Measurements from ENCODE around the gene TRPV4. TPM values are rescaled to one million over a fixed set of nuclear protein-coding genes. Genes with fewer than 3 reads are reported as not detected.

The TRPV4 gene
- total RNA-seq, 1 experiment from 2014 or later = 0.16 TPM

DNA sequence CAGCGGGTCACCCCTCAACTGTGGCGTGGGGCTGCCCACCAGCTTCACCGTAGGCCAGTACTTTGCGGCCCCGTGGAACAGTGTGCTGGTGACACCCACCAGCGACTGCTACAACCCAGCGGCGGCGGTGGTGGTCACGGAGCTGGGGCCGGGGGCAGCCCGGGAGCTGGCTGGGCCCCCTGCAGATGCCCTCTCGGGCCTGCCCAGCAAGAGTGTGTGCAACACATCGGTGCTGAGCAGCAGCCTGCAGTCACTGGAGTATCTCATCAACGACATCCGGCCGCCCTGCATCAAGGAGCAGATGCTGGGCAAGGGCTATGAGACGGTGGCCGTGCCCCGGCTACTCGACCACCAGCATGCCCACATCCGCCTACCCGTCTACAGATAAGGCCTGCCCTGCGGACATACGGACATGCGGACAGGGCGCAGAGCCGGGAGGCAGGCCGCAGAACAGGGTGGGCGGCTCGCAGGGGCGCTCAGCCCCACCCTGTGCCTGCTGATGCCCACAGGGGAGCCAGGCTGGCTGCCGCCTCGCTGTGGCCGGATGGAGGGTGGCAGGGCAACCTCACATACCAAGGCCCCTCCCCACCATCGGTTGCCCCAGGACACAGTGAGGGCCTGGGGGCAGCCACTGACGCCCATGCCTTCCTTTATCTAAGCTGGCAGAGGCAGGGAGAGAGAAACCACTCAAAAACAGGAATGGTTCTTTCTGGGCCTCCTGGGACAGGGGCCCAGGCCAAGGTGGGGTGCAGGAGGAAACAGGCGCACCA lies 64.1 kb downstream of the TRPV4 start:
- no peak overlapping the region for H3K4me3 ChIP-seq
- peak in 1 of 2 experiments; percentile 37 for DNase-seq (ENCODE audit: low read depth in 1 of 2, low spot score in 2 of 2)
- H3K36me3 ChIP-seq = no peaks in the 10 kb centered on the region
- H3K27ac ChIP-seq = no peak overlapping the region
- H3K9me3 ChIP-seq (replicated peaks) = no peaks in the 10 kb centered on the region
- no peaks in the 10 kb centered on the region for H3K27me3 ChIP-seq (replicated peaks)
- H3K4me1 ChIP-seq (replicated peaks) = no peaks in the 10 kb centered on the region

DNA sequence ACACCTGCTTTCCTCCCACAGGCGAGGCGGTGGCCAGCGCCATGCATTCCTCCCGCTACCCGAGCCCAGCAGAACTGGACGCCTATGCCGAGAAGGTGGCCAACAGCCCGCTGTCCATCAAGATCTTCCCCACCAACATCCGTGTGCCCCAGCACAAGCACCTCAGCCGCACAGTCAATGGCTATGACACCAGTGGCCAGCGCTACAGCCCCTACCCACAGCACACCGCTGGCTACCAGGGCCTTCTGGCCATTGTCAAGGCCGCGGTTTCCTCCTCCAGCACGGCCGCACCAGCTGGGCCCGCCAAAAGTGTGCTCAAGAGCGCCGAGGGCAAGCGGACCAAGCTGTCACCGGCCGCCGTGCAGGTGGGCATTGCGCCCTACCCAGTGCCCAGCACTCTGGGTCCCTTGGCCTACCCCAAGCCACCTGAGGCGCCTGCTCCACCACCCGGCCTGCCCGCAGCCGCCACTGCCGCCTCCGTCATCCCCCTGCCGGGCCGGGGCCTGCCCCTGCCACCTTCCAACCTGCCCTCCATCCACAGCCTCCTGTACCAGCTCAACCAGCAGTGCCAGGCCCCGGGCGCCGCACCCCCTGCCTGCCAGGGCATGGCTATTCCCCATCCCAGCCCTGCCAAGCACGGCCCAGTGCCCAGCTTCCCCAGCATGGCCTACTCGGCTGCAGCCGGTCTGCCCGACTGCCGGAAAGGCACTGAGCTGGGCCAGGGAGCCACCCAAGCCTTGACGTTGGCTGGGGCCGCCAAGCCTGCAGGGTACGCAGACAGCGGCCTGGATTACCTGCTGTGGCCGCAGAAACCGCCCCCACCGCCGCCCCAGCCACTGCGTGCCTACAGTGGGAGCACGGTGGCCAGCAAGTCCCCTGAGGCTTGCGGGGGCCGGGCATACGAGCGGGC lies 65.0 kb downstream of the TRPV4 start:
- H3K27ac ChIP-seq = no peak overlapping the region
- no peak overlapping the region for H3K4me3 ChIP-seq
- H3K4me1 ChIP-seq (replicated peaks) = peaks cover 1% of the 10 kb centered on the region; the same call in 1 of the 2 replicates
- H3K36me3 ChIP-seq = no peaks in the 10 kb centered on the region
- H3K9me3 ChIP-seq (replicated peaks) = peaks cover 4% of the 10 kb centered on the region
- H3K27me3 ChIP-seq (replicated peaks) = no peaks in the 10 kb centered on the region
- DNase-seq (ENCODE audit: low read depth in 1 of 2, low spot score in 2 of 2) = peak in 1 of 2 experiments; percentile 34

DNA sequence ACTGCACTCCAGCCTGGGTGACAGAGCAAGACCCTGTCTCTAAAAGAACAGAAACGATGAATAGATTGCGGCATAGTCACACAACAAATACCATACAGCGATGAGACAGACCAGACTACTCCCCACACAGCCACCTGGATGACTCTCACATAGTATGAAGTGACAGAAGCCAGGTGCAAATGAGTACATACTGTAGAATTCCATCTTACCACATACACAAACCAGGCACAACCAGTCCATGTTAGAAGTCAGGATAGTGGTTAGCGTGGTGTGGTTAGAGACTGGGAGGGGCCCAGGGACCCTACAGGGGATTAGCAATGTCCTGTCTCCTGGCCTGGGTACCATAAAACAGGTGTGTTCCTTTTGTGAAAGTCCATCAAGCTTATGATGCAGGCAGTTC lies 65.7 kb downstream of the TRPV4 start:
- no peaks in the 10 kb centered on the region for H3K27me3 ChIP-seq (replicated peaks)
- H3K4me3 ChIP-seq = no peak overlapping the region

DNA sequence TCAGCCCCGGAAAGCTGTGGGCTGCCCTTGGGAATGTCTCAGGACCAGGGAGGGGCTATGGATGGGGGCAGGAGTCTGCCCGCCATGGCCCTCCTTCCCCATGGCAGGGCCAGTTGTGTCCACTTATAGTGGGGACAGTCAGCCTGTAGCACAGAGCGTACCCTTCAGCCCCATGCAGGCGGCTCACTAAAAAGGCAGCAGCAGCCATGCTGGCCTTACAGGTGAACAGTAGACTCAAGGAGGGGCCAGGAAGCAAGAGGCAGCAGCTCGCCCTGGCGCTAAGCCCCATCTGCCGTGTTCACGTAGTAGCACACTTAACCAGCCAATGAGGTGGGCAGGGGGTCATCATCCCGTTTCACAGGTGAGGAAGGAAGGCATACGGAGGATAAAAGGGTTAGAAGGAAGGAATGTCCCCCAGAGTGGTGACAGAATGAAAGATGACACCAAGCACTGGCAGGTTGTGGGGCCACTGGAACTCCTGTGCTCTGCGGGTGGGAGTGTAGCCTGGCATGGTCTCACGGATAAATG lies 66.9 kb downstream of the TRPV4 start:
- Histone ChIP-seq H3K9me3 (replicated peaks) (peaks cover 7% of the 10 kb centered on the region), H3K27me3 (replicated peaks) (no peaks in the 10 kb centered on the region), H3K4me1 (replicated peaks) (peaks cover 20% of the 10 kb centered on the region), H3K27ac (no peak overlapping the region), H3K4me3 (no peak overlapping the region), H3K36me3 (0 out of 2 replicates have a peak, but pooled peaks cover 3% of the 10 kb centered on the region)
- DNase-seq (ENCODE audit: low read depth in 1 of 2, low spot score in 2 of 2) = peak in 1 of 2 experiments; percentile 35

More for the DNA sequence above, 65.7 kb downstream of the TRPV4 start:
- 0 out of 2 replicates have a peak, but pooled peaks cover 3% of the 10 kb centered on the region for H3K36me3 ChIP-seq
- H3K9me3 ChIP-seq (replicated peaks) = peaks cover 7% of the 10 kb centered on the region
- DNase-seq (ENCODE audit: low read depth in 1 of 2, low spot score in 2 of 2) = no peak
- H3K27ac ChIP-seq = no peak overlapping the region
- peaks cover 9% of the 10 kb centered on the region for H3K4me1 ChIP-seq (replicated peaks)

DNA sequence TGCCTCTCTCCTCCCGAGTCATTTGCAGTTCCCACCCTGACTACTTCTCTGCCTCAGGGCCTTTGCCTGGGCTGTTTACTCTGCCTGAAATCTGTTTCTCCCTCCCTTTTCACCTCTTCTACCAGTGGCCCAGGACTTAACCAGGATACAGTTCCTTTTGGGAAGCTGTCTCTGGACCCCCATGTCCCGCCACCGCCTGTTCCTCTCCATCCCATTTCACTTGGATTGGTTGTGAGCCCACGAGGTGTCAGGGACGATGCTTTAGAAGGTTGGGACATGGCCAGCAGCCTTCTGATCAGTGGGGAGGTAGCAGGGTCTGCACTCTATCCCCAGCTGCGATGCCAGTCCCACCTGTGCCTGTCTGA lies 67.8 kb downstream of the TRPV4 start:
- H3K4me1 ChIP-seq (replicated peaks) = peaks cover 29% of the 10 kb centered on the region

DNA sequence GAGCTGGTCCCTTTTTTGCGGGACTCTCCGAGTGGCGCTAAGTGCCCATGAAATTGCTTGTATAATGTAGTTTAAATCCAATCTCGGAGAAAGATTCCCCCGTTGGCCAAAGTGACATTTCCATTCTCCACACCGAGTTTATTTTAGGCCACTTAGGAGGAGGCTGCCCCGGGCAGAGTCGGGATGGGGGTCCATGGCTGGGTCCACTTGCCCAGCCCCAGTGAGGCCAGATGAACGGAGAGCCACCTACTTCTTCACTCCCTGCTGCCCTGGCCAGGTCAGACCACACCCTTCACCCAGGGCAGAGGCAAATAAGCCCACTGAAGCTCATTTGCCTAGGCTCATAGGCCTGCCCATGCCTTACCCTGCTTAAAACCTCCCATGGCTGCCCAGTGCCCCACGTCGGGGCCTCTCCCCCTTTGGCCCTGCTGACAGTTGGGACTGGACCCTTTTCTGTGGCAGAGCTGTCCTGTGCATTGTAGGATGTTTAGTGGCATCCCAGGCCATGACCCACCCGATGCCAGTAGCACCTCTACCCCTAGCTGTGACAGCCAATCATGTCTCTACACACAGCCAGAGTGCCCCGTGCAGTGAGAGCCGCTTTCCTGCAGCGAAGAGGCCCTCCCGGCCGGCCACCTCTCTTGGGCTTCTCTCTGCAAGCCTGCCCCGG lies 68.3 kb downstream of the TRPV4 start:
- Histone ChIP-seq H3K27me3 (replicated peaks) (no peaks in the 10 kb centered on the region), H3K4me1 (replicated peaks) (peaks cover 33% of the 10 kb centered on the region), H3K27ac (no peak overlapping the region), H3K36me3 (0 out of 2 replicates have a peak, but pooled peaks cover 3% of the 10 kb centered on the region), H3K9me3 (replicated peaks) (peaks cover 7% of the 10 kb centered on the region), H3K4me3 (no peak overlapping the region)
- peak in 1 of 2 experiments; percentile 22 for DNase-seq (ENCODE audit: low read depth in 1 of 2, low spot score in 2 of 2)

More for the DNA sequence above, 67.8 kb downstream of the TRPV4 start:
- Histone ChIP-seq H3K9me3 (replicated peaks) (peaks cover 7% of the 10 kb centered on the region), H3K4me3 (no peak overlapping the region), H3K27ac (no peak overlapping the region), H3K36me3 (0 out of 2 replicates have a peak, but pooled peaks cover 3% of the 10 kb centered on the region), H3K27me3 (replicated peaks) (no peaks in the 10 kb centered on the region)
- DNase-seq (ENCODE audit: low read depth in 1 of 2, low spot score in 2 of 2) = peak in 1 of 2 experiments; percentile 16

DNA sequence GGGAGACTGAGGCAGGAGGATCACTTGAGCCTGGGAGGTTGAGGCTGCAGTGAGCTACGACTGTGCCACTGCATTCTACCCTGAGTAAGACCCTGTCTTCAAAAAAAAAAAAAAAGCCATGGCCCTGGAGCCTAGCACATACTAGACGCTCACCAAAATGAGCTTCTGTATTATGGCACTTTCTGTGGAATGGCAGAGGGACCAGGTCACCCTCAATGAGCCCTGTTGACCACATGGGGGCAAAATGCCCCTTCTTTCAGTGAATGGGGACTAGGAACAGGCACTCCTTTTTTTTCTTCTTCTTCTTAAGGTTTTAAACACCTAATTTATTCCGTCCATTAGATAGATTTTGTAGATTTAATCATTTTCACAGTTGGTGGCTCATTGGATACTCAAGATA lies 69.1 kb downstream of the TRPV4 start:
- no peak overlapping the region for H3K4me3 ChIP-seq
- H3K36me3 ChIP-seq = 0 out of 2 replicates have a peak, but pooled peaks cover 3% of the 10 kb centered on the region
- no peak for DNase-seq (ENCODE audit: low read depth in 1 of 2, low spot score in 2 of 2)
- peaks cover 33% of the 10 kb centered on the region for H3K4me1 ChIP-seq (replicated peaks)
- peaks cover 7% of the 10 kb centered on the region for H3K9me3 ChIP-seq (replicated peaks)
- H3K27me3 ChIP-seq (replicated peaks) = no peaks in the 10 kb centered on the region
- H3K27ac ChIP-seq = no peak overlapping the region

DNA sequence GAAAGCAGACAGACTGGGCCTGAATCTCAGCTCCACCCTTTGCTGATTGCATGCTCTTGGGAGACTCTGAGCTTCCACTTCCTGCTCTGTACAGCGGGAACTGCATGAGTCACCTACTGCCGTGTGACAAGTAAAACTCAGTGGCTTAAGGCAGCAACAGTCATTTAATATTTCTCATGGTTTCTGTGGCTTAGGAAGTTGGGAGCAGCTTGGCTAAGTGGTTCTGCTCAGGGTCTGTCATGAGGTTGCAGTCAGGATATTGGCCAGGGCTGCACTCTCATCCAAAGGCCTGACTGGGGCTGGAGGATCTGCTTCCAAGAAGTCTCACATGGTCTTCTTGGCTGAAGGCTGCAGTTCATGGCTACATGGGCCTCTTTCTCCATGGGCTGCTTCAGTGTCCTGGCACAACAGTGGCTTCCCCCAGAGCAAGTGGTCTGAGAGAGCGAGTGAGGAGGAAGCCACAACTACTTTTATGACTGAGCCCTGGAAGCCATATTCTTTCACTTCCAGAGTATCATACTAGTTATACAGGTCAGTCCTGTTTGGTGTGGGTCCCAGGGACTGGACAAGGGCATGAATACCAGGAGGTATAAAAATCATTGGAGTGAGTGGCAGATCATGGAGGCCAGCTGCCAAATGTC lies 69.9 kb downstream of the TRPV4 start:
- peaks cover 7% of the 10 kb centered on the region for H3K9me3 ChIP-seq (replicated peaks)
- H3K4me3 ChIP-seq = no peak overlapping the region
- peak; percentile 26 to 65 for DNase-seq (ENCODE audit: low read depth in 1 of 2, low spot score in 2 of 2)
- H3K4me1 ChIP-seq (replicated peaks) = peaks cover 33% of the 10 kb centered on the region
- no peaks in the 10 kb centered on the region for H3K27me3 ChIP-seq (replicated peaks)
- H3K27ac ChIP-seq = peak overlapping the region; percentile 42; the same call in 1 of the 2 replicates
- 0 out of 2 replicates have a peak, but pooled peaks cover 3% of the 10 kb centered on the region for H3K36me3 ChIP-seq

DNA sequence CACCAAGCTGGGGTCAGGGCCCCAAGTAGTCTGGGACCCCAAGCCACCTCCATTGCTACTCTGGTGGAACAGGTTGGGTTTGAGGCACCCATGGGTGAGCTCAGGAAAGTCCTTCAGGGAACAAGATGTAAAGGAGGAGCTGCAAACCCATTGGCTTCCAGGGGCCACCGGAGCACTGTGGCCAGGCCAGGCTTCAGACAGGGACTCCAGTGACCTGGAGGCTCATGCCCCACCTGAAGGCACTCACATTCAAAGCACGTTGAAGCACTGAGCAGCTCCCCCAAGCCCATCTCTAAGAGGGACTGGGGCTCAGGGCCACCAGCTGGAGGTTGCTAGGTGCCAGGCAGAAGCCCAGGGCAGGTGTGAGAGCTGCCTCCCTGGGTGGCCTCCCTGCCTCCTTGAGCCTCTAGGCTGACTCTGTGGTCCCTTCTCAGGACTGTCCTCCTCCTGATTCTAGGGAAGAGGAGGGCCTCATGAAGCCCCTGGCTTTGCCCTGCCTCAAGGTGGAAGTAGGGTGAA lies 70.5 kb downstream of the TRPV4 start:
- peaks cover 33% of the 10 kb centered on the region for H3K4me1 ChIP-seq (replicated peaks)
- no peak for DNase-seq (ENCODE audit: low read depth in 1 of 2, low spot score in 2 of 2)
- peak overlapping the region; percentile 42; the same call in 1 of the 2 replicates for H3K27ac ChIP-seq
- H3K36me3 ChIP-seq = 0 out of 2 replicates have a peak, but pooled peaks cover 3% of the 10 kb centered on the region
- H3K4me3 ChIP-seq = no peak overlapping the region
- peaks cover 7% of the 10 kb centered on the region for H3K9me3 ChIP-seq (replicated peaks)
- no peaks in the 10 kb centered on the region for H3K27me3 ChIP-seq (replicated peaks)

- H3K36me3 ChIP-seq = 0 out of 2 replicates have a peak, but pooled peaks cover 3% of the 10 kb centered on the region
- H3K27me3 ChIP-seq (replicated peaks) = no peaks in the 10 kb centered on the region
- H3K4me1 ChIP-seq (replicated peaks) = peaks cover 33% of the 10 kb centered on the region
- peaks cover 7% of the 10 kb centered on the region for H3K9me3 ChIP-seq (replicated peaks)
- peak in 1 of 2 experiments; percentile 39 for DNase-seq (ENCODE audit: low read depth in 1 of 2, low spot score in 2 of 2)
- H3K27ac ChIP-seq = no peak overlapping the region
- no peak overlapping the region for H3K4me3 ChIP-seq
These were observed 71.0 kb downstream of the TRPV4 start for GRCh38 chr12:109762071-109762672.

GRCh38 chr12:109760930-109761921 lies 72.0 kb downstream of the TRPV4 start:
- no peak overlapping the region for H3K4me3 ChIP-seq
- H3K27ac ChIP-seq = no peak overlapping the region
- peaks cover 7% of the 10 kb centered on the region for H3K9me3 ChIP-seq (replicated peaks)
- no peaks in the 10 kb centered on the region for H3K27me3 ChIP-seq (replicated peaks)
- H3K36me3 ChIP-seq = 0 out of 2 replicates have a peak, but pooled peaks cover 3% of the 10 kb centered on the region
- peak; percentile 36 to 64 for DNase-seq (ENCODE audit: low read depth in 1 of 2, low spot score in 2 of 2)
- peaks cover 33% of the 10 kb centered on the region for H3K4me1 ChIP-seq (replicated peaks)

All from SJSA1 (cell line).